Transverse colon (tissue), 4 donors: ENCODE data around the gene ARID3A.

ENCODE experiments used
- CTCF ChIP-seq, 5 experiments: fragments of 200-600 bp in 3 of 5; fragments of 450-650 bp in 2 of 5; sonication (generic) in 3 of 5; IDR thresholded peaks; 1 replicate in 2 of 5; 2 replicates in 3 of 5; pipeline ENCODE4 v1.5.1; 2016 to 2017; ENCODE audit warnings: antibody characterized with exemption in 5 of 5, inconsistent platforms in 3 of 5, mild to moderate bottlenecking in 2 of 5, moderate library complexity in 1 of 5
- POLR2A ChIP-seq: fragments of 450-650 bp; IDR thresholded peaks from one replicate; pipeline ENCODE4 v1.6.1; 2016; ENCODE audit warnings: antibody characterized with exemption, mild to moderate bottlenecking, moderate library complexity
- POLR2AphosphoS5 ChIP-seq, 3 donors: sonication (generic); formaldehyde crosslinking; IDR thresholded peaks; one replicate each; pipeline ENCODE4 v1.6.1; 2016; ENCODE audit warnings: antibody characterized with exemption in 3 of 3

- TF ChIP-seq CTCF (IDR thresholded peaks at IDR 0.05) (peak; percentile 90 to 98 (median 94)), POLR2AphosphoS5 (IDR thresholded peaks at IDR 0.05) (no peak), POLR2A (no peak)
Observed at GRCh38 chr19:1001538-1002166, 75.8 kb downstream of the ARID3A start.
